M059J (cell line): ENCODE results near the gene NEURL4. TPM values are rescaled to one million over a fixed set of nuclear protein-coding genes. Genes with fewer than 3 reads are reported as not detected.
"Not testable (repeated sequence)": the region's sequence is repeated elsewhere in the genome, so short reads cannot be mapped to it uniquely, and the experiment has no call there.

Experiments
- DNase-seq: peaks from one replicate; pipeline ENCODE4 v3.0.0-alpha.2; 2012; ENCODE audit warnings: low read depth
- total RNA-seq: library from RNA; depleted of rRNA; stranded (reverse); fragments of >200 nt; shearing (Covaris generic); gene quantifications from 2 replicates; pipeline ENCODE4 v1.2.3, GENCODE V29; 2014; rRNA removed

The NEURL4 gene
- 3.6 and 8.0 TPM in 2 replicates for total RNA-seq

- no peak for DNase-seq
Observed at GRCh38 chr17:7328840-7329373, at the start of gene NEURL4. Gene NEURL4, minus strand, starts transcription at chr17:7329335. Its CDS starts 23 bp downstream, at chr17:7329312.

- peak; percentile 20 for DNase-seq
Observed at GRCh38 chr17:7374353-7374752, 45.2 kb upstream of the NEURL4 start.

- no peak for DNase-seq
Observed at GRCh38 chr17:7370853-7371252, 41.7 kb upstream of the NEURL4 start.

- DNase-seq, result no peak
Observed at GRCh38 chr17:7369825-7370224, 40.7 kb upstream of the NEURL4 start.

GRCh38 chr17:7368599-7368994 lies 39.5 kb upstream of the NEURL4 start:
- DNase-seq, result not testable (repeated sequence)

GRCh38 chr17:7367918-7368598 lies 38.9 kb upstream of the NEURL4 start:
- no peak for DNase-seq

GRCh38 chr17:7367083-7367482 lies 37.9 kb upstream of the NEURL4 start:
- no peak for DNase-seq

- DNase-seq, result not testable (repeated sequence)
Observed at GRCh38 chr17:7365963-7366362, 36.8 kb upstream of the NEURL4 start.

- no peak for DNase-seq
Observed at GRCh38 chr17:7363311-7363710, 34.2 kb upstream of the NEURL4 start.

- no peak for DNase-seq
Observed at GRCh38 chr17:7361906-7362305, 32.8 kb upstream of the NEURL4 start.

GRCh38 chr17:7357381-7357780 lies 28.2 kb upstream of the NEURL4 start:
- DNase-seq, result no peak

- no peak for DNase-seq
Observed at GRCh38 chr17:7356756-7357155, 27.6 kb upstream of the NEURL4 start.

GRCh38 chr17:7356072-7356549 lies 27.0 kb upstream of the NEURL4 start:
- DNase-seq, result peak; percentile 68

- no peak for DNase-seq
Observed at GRCh38 chr17:7355573-7355972, 26.4 kb upstream of the NEURL4 start.

GRCh38 chr17:7355053-7355452 lies 25.9 kb upstream of the NEURL4 start, which contains the start of gene TMEM95:
Gene TMEM95, plus strand, starts transcription at chr17:7355156. Its CDS starts 49 bp downstream, at chr17:7355205.
- peak; percentile 35 for DNase-seq

GRCh38 chr17:7354262-7354843 lies 25.2 kb upstream of the NEURL4 start:
- peak; percentile 61 for DNase-seq

- no peak for DNase-seq
Observed at GRCh38 chr17:7352910-7353635, 23.9 kb upstream of the NEURL4 start.

GRCh38 chr17:7352503-7352889 lies 23.4 kb upstream of the NEURL4 start:
- no peak for DNase-seq

GRCh38 chr17:7351665-7352502 lies 22.7 kb upstream of the NEURL4 start, which contains the start of gene KCTD11:
Gene KCTD11, plus strand, starts transcription at chr17:7352162.
- DNase-seq, result peak; percentile 91

GRCh38 chr17:7348478-7349242 lies 19.5 kb upstream of the NEURL4 start:
- DNase-seq, result no peak
